NCI-H2227 (cell line): ENCODE data around the gene NIPAL4.
"Not testable (repeated sequence)": the region's sequence is repeated elsewhere in the genome, so short reads cannot be mapped to it uniquely, and the experiment has no call there.

Source experiments
- DNase-seq: peaks from one replicate; lab custom pipeline; 2025; ENCODE audit not compliant: unreplicated experiment; lab: John Stamatoyannopoulos, UW

NIPAL4 gene

DNA sequence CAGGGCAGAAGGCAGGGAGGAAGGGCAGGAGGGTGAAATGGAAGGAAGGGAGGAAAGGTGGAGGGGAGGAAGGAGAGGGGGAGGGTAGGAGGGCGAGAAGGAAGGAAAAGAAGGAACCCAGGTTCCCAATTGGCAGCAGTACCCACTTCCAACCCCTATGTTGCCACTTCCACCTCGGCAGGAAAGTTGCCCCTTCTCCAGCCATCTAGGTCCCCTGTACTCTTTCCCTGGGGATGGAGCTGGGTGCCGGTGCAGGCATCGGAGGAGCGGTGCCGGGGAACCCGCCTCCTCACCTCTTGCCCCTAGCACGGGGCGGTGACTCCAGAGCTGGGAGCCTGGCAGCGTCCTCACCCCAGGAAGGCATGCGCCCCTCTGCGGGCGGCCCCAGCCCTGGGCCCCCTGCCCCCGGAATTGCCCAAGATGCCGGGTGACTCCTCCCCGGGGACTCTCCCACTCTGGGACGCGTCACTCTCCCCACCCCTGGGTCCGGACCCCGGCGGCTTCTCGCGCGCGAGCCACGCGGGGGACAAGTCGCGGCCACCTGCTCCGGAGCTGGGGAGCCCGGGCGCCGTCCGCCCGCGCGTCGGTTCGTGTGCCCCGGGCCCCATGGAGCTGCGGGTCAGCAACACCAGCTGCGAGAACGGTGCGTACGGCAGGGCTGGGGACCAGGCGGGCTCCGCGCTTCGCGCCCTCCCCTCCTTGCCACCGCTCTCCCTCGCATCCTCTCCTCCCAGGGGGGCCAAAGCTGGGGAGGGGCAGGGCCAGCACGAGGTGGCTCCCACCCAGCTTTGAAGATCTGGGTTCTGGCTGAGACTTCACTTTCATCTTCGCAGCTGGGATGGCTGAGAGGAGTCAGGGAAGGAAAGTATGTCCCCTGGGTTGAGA lies at the start of gene NIPAL4:
TSS of gene NIPAL4 (plus strand) at position 499 of the 885 bp plus-strand sequence. CDS start at position 607, 108 bp downstream.
- no peak for DNase-seq

DNA sequence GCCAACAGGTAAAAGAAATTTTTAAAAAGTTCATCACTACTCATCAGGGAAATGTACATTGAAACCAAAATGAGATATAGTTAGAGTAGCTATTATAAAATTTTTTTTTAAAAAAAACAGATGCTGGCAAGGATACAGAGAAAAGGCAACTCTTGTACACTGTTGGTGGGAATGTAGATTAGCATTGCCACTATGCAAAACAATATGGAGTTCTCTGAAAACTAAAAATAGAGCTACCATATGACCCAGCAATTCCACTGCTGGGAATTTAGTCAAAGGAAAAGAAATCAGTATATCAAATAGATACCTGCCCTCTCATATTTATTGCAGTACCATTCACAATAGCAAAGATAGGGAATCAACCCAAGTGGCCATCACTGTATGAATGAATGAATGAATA lies 44.2 kb upstream of the NIPAL4 start:
- no peak for DNase-seq

- DNase-seq: not testable (repeated sequence)
Observed at GRCh38 chr5:157419521-157419920, 40.5 kb upstream of the NIPAL4 start.

- DNase-seq: not testable (repeated sequence)
Observed at GRCh38 chr5:157429920-157430319, 30.1 kb upstream of the NIPAL4 start.

DNA sequence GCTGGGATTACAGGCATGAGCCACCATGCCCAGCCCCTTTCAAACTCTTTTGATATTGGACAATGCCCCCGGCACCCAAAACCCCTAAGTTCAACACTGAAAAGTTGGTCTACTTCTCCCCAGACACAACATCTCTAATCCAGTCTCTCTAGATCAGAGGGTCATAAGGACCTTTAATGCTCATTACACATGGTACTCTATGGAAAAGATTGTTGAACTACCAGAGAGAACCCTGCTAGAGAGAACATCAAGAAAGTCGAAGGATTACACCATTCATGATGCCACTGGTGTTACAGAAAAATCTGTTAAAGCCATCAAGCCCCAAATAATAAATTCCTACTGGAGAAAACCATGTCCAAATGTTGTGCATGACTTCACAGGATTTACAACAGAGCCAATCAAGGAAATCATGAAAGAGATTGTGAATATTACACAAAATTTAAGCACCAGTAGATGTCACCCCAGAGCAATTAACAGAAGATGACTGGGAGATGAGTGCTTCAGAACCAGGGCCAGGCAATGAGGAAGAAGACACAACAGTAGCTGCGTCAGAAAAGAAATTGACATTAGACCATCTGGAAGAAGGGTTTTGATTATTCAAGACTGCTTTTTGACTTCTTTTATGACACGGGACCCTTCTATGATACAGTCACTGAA lies 28.3 kb upstream of the NIPAL4 start:
- peak; percentile 42 for DNase-seq

- DNase-seq: no peak
Observed at GRCh38 chr5:157434096-157434495, 25.9 kb upstream of the NIPAL4 start.

- peak; percentile 80 for DNase-seq
Observed at GRCh38 chr5:157443041-157443549, 16.9 kb upstream of the NIPAL4 start.

GRCh38 chr5:157444224-157444623 lies 15.8 kb upstream of the NIPAL4 start:
- no peak for DNase-seq

DNA sequence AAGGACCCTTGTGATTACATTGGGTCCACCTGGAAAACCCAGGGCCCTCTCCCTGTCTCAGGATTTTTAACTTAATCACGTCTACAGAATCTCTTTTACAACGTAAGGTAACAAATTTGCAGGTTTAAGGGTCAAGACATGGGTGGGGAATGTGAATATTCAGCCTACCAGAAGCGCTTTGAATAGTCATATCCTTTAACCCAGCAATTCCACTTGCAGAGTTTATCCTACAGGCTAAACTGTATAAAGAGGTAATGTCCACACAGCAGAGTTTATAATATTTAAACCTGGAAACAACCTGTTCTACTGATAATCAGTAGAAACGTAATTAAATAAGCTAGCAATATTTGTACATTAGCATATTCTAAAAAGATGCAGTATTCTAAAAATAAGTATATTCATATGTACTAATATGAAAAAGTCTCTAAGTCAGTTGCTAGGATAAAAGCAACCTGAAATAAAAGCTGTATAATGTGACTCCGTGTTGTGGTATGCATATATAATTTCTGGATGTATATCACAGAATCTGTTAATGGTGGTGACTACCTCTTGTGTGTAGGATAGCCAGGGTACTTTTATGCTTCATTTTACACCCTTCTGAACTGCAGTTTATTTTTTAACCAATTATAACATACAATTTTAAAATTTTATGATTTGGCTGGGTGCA lies 14.1 kb upstream of the NIPAL4 start:
- DNase-seq: no peak

- no peak for DNase-seq
Observed at GRCh38 chr5:157446412-157446935, 13.5 kb upstream of the NIPAL4 start.

GRCh38 chr5:157447201-157447637 lies 12.8 kb upstream of the NIPAL4 start:
- DNase-seq: no peak

- no peak for DNase-seq
Observed at GRCh38 chr5:157449011-157449723, 10.8 kb upstream of the NIPAL4 start.

- DNase-seq: no peak
Observed at GRCh38 chr5:157450024-157450423, 10.0 kb upstream of the NIPAL4 start.

DNA sequence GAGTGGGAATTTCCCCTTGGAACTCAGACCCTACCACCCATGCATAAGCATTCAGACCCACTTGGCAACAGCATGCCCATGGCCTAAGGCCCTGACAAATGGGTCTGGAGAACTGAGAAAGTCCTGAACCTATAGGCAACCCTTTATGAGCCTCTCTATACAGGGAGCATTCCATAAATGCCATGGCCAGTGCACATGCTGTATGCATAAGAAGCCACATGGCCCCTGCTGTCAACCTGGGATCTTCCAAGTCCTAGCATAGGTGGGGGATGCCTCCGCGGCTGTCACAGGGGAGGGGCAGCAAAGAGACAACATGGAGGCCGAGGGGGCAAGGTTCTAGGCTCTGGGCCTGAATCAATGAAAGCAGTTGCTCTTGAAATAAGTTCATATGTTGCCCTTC lies 8.2 kb upstream of the NIPAL4 start:
- DNase-seq: no peak

GRCh38 chr5:157454273-157454672 lies 5.7 kb upstream of the NIPAL4 start:
- DNase-seq: no peak

- DNase-seq: no peak
Observed at GRCh38 chr5:157455057-157455456, 5.0 kb upstream of the NIPAL4 start.

DNA sequence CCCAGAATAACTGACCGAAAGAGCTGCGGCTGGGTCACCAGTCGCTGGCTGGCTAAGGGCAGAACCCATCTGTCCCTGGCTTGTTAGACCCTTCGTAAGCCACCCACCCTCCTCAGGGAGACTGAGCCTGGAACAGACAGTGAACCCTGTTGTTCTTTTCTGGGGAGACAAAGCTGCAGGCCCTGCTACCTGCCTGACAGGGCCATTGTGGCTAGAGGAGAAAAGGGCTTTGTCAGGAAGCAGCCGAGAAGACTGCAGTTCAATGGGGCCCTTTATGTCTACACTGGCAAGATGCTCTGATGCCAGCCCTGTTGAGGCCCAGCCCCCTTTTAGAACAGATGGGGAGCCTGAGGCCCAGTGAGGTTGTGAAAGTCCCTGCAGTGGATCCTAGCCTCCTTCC lies 3.7 kb upstream of the NIPAL4 start:
- DNase-seq: no peak

DNA sequence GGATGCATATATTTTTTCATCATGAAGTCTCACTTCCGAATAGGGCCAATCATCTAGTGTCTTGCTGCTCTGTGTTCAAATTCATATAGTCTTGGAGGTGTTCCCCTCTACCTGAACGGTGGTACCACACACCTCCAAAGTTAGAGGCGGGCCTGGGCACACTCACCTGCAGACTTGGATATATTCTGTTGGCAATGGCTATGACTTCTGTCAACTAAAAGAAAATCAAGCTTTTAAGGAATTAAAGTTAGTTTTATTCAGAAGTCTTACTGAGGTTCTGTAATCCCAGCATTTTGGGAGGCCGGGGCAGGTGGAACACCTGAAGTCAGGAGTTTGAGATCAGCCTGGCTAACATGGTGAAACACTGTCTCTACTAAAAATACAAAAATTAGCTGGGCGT lies 2.6 kb upstream of the NIPAL4 start:
- no peak for DNase-seq

- no peak for DNase-seq
Observed at GRCh38 chr5:157458835-157459234, 1.2 kb upstream of the NIPAL4 start.

DNA sequence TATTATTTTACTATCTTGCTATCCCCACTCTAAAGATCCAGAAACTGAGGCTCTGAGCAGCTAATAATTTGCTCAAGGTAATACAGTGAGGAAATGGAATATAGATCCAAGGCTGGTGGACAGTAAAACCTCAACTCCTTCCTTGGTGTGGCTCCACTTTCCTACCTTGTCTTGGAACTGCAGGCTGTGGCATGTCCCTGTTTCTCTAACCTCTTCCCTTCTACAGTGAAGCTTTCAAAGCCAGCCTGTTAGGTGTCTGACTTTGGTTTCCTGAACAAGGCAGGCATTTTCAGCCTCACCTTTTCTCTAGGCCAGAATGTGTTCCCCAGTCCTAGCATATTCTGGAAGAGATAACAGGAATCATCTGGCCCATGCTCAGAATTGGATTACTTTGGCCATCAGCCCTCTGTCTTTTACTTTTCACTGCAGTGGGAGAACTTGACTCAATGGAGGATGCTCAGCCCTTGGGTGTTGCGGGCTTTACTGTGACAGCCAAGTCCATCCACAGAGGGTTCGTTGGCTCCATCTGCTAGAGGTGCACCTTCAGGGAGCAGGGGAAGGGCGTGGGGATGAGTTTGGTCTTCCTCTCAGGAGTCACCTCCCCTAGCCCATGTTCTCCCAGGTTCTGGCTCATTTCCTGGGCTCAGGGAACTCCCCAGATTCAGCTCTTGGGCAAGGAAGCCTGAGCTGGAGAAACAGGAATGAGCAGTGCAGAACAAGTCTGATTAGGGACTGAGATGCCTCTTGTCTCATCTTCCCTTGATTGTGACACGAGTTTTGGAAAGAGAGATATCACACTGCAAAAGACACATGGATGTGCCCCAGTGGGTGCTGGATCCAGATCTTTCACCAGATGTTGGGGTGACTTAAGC lies 1.1 kb downstream of the NIPAL4 start:
- no peak for DNase-seq
